GM12878 (cell line): Measurements from ENCODE around the gene ENDOD1. TPM values are rescaled to one million over a fixed set of nuclear protein-coding genes. Genes with fewer than 3 reads are reported as not detected.

Experiments used
- ATAC-seq: fragments of 200-7000 bp; cut with Tn5 transposase; 3 replicates; pipeline ENCODE4 v1.9.1; 2020; ENCODE audit warnings: mild to moderate bottlenecking, moderate library complexity
- BruUV-seq: library from RNA; stranded (reverse); fragments of 400-500 nt; replicated peaks from 2 replicates; lab custom pipeline; 2021; lab: Mats Ljungman, UMichigan
- CTCF ChIA-PET: fragments of 300-600 bp; sonication (Branson Sonifier 250); formaldehyde crosslinking; extraction: SDS; loops from one replicate; lab custom pipeline; 2021; ENCODE audit warnings: inconsistent platforms; lab: Yijun Ruan, JAX
- POLR2A ChIA-PET: fragments of 350-600 bp; formaldehyde crosslinking; extraction: SDS; loops from one replicate; lab custom pipeline; 2021; ENCODE audit warnings: inconsistent platforms; lab: Charles Lee
- RAD21 ChIA-PET: fragments of 300-600 bp; sonication (Branson Sonifier 250); formaldehyde crosslinking; loops from one replicate; lab custom pipeline; 2023; ENCODE audit warnings: antibody characterized with exemption; ENCODE audit not compliant: unreplicated experiment; lab: Charles Lee
- SMC1A ChIA-PET: fragments of 300-600 bp; sonication (Branson Sonifier 250); formaldehyde crosslinking; loops from one replicate; lab custom pipeline; 2023; ENCODE audit not compliant: unreplicated experiment, uncharacterized antibody; lab: Charles Lee
- DNase-seq: peaks from one replicate; pipeline ENCODE4 v3.0.0-alpha.2; 2011; ENCODE audit warnings: low read depth, low spot score
- FAIRE-seq: peaks from 3 replicates; lab custom pipeline; 2011; peaks lifted over from hg19 to GRCh38; lab: Jason Lieb, UNC
- H2AFZ ChIP-seq: 2 replicates; pipeline ENCODE4 v1.6.0; 2011; ENCODE audit warnings: low read depth, low read length, control low read depth; ENCODE audit not compliant: control insufficient read depth
- H3K27ac ChIP-seq: 2 replicates; pipeline ENCODE4 v1.5.1; 2011; ENCODE audit warnings: control low read depth; ENCODE audit not compliant: control insufficient read depth, insufficient read depth
- H3K27me3 ChIP-seq, 2 experiments: replicated peaks in 1 of 2; 2 replicates each; pipeline versions ENCODE4 v1.6.0 to v1.6.1; 2011; ENCODE audit warnings: low read length in 1 of 2; ENCODE audit not compliant: control insufficient read depth in 2 of 2, insufficient read depth in 2 of 2
- H3K36me3 ChIP-seq, 2 experiments: 2 replicates each; pipeline ENCODE4 v1.5.1; 2011; ENCODE audit warnings: low read length in 1 of 2; ENCODE audit not compliant: control insufficient read depth in 2 of 2, insufficient read depth in 2 of 2
- H3K4me1 ChIP-seq: 2 replicates; pipeline ENCODE4 v1.6.1; 2011; ENCODE audit warnings: mild to moderate bottlenecking, low read length, moderate library complexity, mixed read lengths; ENCODE audit not compliant: control insufficient read depth, insufficient read depth
- H3K4me2 ChIP-seq: 2 replicates; pipeline ENCODE4 v1.6.0; 2011; ENCODE audit warnings: control low read depth; ENCODE audit not compliant: control insufficient read depth, insufficient read depth
- H3K4me3 ChIP-seq: fragments of 200-600 bp; sonication (generic); 2 replicates; pipeline ENCODE4 v1.5.1; 2016
- H3K79me2 ChIP-seq: 2 replicates; pipeline ENCODE4 v1.6.0; 2011; ENCODE audit warnings: low read length; ENCODE audit not compliant: control insufficient read depth, insufficient read depth
- H3K9ac ChIP-seq: 2 replicates; pipeline ENCODE4 v1.8.0; 2011; ENCODE audit warnings: low read length, control low read depth, mixed read lengths; ENCODE audit not compliant: control insufficient read depth, insufficient read depth
- H3K9me3 ChIP-seq: replicated peaks from 3 replicates; pipeline ENCODE4 v1.5.1; 2011; ENCODE audit warnings: mild to moderate bottlenecking, low read length; ENCODE audit not compliant: control insufficient read depth, insufficient read depth
- H4K20me1 ChIP-seq: 2 replicates; pipeline ENCODE4 v1.6.0; 2011; ENCODE audit not compliant: control insufficient read depth, insufficient read depth
- FOS ChIP-seq: IDR thresholded peaks from 3 replicates; pipeline ENCODE4 v1.6.1; 2011; ENCODE audit warnings: borderline replicate concordance; ENCODE audit not compliant: insufficient read length; ENCODE audit errors: extremely low read depth
- MYB ChIP-seq: fragments of 150-350 bp; IDR thresholded peaks from 2 replicates; pipeline ENCODE4 v1.6.1; 2014; ENCODE audit warnings: mild to moderate bottlenecking, low read depth, low read length, borderline replicate concordance
- NR2C1 ChIP-seq: fragments of 450-650 bp; IDR thresholded peaks from 2 replicates; pipeline ENCODE4 v1.6.1; 2017; ENCODE audit warnings: antibody characterized with exemption, mild to moderate bottlenecking, moderate library complexity
- RELA ChIP-seq: fragments of 450-650 bp; IDR thresholded peaks from 2 replicates; pipeline ENCODE4 v1.8.0; 2014; ENCODE audit warnings: borderline replicate concordance; ENCODE audit not compliant: partially characterized antibody
- SREBF2 ChIP-seq: IDR thresholded peaks from 2 replicates; pipeline ENCODE4 v1.6.1; 2012; ENCODE audit warnings: mild to moderate bottlenecking, low read length
- SRF ChIP-seq, 2 experiments: IDR thresholded peaks; 2 replicates each; pipeline ENCODE4 v1.6.1; 2011; ENCODE audit warnings: low read depth in 2 of 2, low read length in 2 of 2, mild to moderate bottlenecking in 1 of 2, moderate library complexity in 1 of 2
- STAT1 ChIP-seq: fragments of 450-650 bp; conservative IDR thresholded peaks from 2 replicates; pipeline ENCODE4 v1.6.1; 2014; ENCODE audit warnings: antibody characterized with exemption, mild to moderate bottlenecking
- TAF1 ChIP-seq: IDR thresholded peaks from 2 replicates; pipeline ENCODE4 v1.6.1; 2011; ENCODE audit warnings: mild to moderate bottlenecking, low read depth, low read length, borderline replicate concordance
- TCF7 ChIP-seq: IDR thresholded peaks from 2 replicates; pipeline ENCODE4 v1.6.1; 2014; ENCODE audit warnings: antibody characterized with exemption, borderline replicate concordance
- WRNIP1 ChIP-seq: IDR thresholded peaks from 2 replicates; pipeline ENCODE4 v1.6.1; 2011; ENCODE audit warnings: low read depth, low read length, improper control_type of control experiment, borderline replicate concordance
- WGBS: methylation state at CpG from one replicate; pipeline ENCODE4 v1.1.6; 2016; ENCODE audit warnings: low lambda C conversion rate; ENCODE audit not compliant: insufficient replicate concordance, insufficient coverage; ENCODE audit errors: missing lambda C conversion rate; 5-methylcytosine and 5-hydroxymethylcytosine counted together
- in situ Hi-C: fragments of 300-500 bp; cut with MboI; formaldehyde crosslinking; loops from 9 replicates; pipeline ENCODE4 v1.14.3; 2018; ENCODE audit warnings: mixed read lengths
- intact Hi-C: fragments of 100-400 bp; cut with micrococcal nuclease; formaldehyde crosslinking; loops from one replicate; pipeline ENCODE4 v1.14.2; 2022; ENCODE audit not compliant: unreplicated experiment
- polyA plus RNA-seq, 11 experiments: library from polyadenylated mRNA; depleted of rRNA in 4 of 11; unstranded in 6 of 11; stranded (reverse) in 5 of 11; fragments of >200 nt; fragmentation: Nextera tagmentation in 4 of 11; fragmentation: Illumina TruSeq in 1 of 11; extraction: Ambion mirVana in 4 of 11; extraction: Trizol in 1 of 11; gene quantifications; 1 replicate in 1 of 11; 2 replicates in 10 of 11; pipeline versions ENCODE4 v1.2.1 to v1.2.3, GENCODE V29; 2011 to 2016; ENCODE audit warnings: inconsistent platforms in 2 of 11, missing spikeins in 2 of 11, low read depth in 1 of 11
- total RNA-seq, 4 experiments: library from RNA; depleted of rRNA in 3 of 4; stranded (reverse); fragments of >200 nt in 3 of 4; fragmentation: Illumina TruSeq in 1 of 4; extraction: Trizol in 1 of 4; gene quantifications; 2 replicates each; pipeline versions ENCODE4 v1.2.1 to v1.2.3, GENCODE V29; 2013 to 2021
- TF ChIP-seq, protein P1 (sequence below): IDR thresholded peaks from 2 replicates; pipeline ENCODE4 v1.6.1; 2012; ENCODE audit warnings: low read depth, low read length, improper control_type of control experiment

Gene ENDOD1
- total and polyA plus RNA-seq, 10 of the 15 experiments (the other 5 are each of a cell fraction or from before 2014, with no cell fraction given): 6.0 to 30.0 (median 12.1) TPM

DNA sequence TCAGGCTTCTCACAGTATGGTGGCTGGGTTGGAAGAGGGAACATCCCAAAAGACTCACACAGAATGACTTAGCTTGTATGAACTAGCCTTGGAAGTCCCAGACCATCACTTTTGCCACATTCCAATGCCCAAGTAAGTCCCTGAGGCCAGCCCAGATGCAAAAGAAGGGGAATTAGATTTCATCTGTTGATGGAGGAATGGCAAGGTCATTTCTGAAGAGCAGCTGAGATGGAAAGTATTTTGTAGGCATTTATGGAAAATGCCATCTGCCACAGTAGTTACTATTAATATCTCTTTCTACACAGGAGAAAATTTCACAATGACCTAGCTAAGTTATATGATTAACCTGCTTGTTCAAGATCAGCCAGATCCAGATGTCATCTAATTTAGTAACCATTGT, 58.8 kb downstream of the ENDOD1 start (continued):
- no peak for TF ChIP-seq RELA

DNA sequence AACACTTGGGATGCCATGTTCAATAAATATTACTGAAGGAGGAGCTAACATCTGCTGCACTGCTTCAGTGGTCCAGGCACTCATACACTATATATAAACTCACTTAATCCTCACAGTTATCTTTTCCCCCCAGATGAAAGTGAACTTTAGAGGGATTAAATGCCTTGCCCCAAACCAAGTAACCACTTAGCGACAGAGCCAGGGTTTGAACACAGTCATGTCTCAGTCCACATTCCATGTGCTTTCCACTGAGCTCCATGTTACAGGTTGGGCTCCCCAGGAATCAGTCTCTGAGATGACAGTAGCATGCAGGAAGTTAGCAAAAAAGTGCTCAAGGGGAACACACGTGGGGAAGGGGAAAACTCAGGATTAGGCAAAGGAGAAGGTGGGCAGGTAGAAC, 59.3 kb downstream of the ENDOD1 start:
- WGBS: 47% methylated on average over 2 of the region's 2 CpGs
- no peak overlapping the region for H3K4me3 ChIP-seq
- no peaks in the 10 kb centered on the region for H3K79me2 ChIP-seq
- H3K4me1 ChIP-seq: peaks cover 2% of the 10 kb centered on the region; the same call in 1 of the 2 replicates
- H3K4me2 ChIP-seq: no peak overlapping the region
- DNase-seq (no peak), ATAC-seq (no peak), FAIRE-seq (no peak)
- ChIA-PET POLR2A (interaction anchor here (1.0 kb wide), 2 partner anchors 57 to 81 kb away, joined by 4 to 5 read pairs; no protein-coding TSS in a partner anchor), RAD21 (interaction anchor here (0.9 to 16.6 kb wide), 5 partner anchors 55 to 558 kb away, joined by 3 to 425 read pairs (median 7); partner anchors contain the start of gene ENDOD1), CTCF (interaction anchor here (0.6 to 24.1 kb wide), 6 partner anchors 12 to 1253 kb away, joined by 3 to 459 read pairs (median 16); partner anchors contain the start of genes ENDOD1 and SRSF8), SMC1A (interaction anchor here (0.7 to 12.5 kb wide), 8 partner anchors 9 to 557 kb away, joined by 3 to 158 read pairs (median 4); partner anchors contain the start of gene SRSF8)
- H3K9me3 ChIP-seq: no peaks in the 10 kb centered on the region
- no TSS peak for BruUV-seq
- no peaks in the 10 kb centered on the region for H3K36me3 ChIP-seq
- no peak overlapping the region for H3K27ac ChIP-seq
- no peaks in the 10 kb centered on the region for H4K20me1 ChIP-seq
- H2AFZ ChIP-seq: no peak overlapping the region
- no peak for TF ChIP-seq NR2C1
- TF ChIP-seq, protein P1, sequence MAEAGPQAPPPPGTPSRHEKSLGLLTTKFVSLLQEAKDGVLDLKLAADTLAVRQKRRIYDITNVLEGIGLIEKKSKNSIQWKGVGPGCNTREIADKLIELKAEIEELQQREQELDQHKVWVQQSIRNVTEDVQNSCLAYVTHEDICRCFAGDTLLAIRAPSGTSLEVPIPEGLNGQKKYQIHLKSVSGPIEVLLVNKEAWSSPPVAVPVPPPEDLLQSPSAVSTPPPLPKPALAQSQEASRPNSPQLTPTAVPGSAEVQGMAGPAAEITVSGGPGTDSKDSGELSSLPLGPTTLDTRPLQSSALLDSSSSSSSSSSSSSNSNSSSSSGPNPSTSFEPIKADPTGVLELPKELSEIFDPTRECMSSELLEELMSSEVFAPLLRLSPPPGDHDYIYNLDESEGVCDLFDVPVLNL: no peak
- no peak for TF ChIP-seq FOS
- no peak for TF ChIP-seq SREBF2
- no peak for TF ChIP-seq MYB
- TF ChIP-seq SRF (IDR thresholded peaks at IDR 0.05; ENCODE audit: low read depth in 2 of 2, low read length in 2 of 2): no peak
- no peak for TF ChIP-seq STAT1
- no peak for TF ChIP-seq WRNIP1
- TF ChIP-seq TAF1: no peak
- TF ChIP-seq TCF7: no peak
- no peak overlapping the region for H3K9ac ChIP-seq
- no peaks in the 10 kb centered on the region for H3K27me3 ChIP-seq
- intact Hi-C loops: no loop called here
- in situ Hi-C loops: no loop called here
